ENCODE measurements around the gene GRIK1. TPM values are rescaled to one million over a fixed set of nuclear protein-coding genes. Genes with fewer than 3 reads are reported as not detected.

The GRIK1 gene
- total RNA-seq, 2 donors from 2014 or later, result not detected

DNA sequence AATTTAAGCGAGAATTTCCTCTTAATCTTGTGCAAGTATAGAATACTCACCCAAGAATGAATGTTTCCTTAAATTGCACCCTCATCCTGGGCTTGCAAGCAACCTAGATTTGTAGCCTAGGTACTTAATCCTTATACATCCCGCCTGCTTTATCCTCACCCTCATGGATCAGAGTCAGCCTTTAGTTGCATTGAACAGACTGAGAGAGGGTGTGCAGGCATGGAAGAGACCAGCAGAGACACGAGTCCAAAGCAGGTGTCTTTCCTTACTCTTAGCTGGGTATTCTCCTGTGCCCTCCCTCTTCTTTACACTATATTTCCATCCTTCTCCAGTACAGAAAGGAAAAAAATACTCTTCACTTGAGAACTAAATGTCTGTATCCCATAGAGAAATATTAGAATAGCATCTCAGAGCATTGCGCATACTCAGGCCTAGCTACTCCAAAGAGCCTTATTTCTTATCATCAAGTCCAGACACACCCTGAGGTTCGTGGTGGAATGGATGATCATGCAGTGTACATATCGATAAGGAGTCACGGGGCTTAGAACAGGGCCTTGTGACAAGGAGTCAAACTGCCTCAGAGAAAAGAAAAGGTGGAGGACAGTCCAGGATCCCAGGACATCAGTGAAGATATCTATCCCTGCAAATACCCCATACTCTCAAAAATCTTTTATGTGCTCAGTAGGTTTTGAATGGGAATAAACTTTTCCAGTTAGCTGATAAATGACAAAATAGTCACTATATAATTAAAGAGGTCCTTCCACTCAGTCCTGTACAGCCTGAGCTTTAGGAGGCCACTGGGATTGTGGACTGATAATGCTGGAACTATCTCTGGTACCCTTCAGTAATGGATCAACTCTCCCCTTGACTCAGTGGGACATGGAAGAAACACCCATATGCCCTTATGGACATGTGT is 297.9 kb downstream of the GRIK1 start:
- Mint-ChIP-seq H3K27me3 (no peaks in the 10 kb centered on the region), H3K27ac (no peak overlapping the region), H3K36me3 (ENCODE audit: low read depth) (no peaks in the 10 kb centered on the region), H3K4me1 (no peaks in the 10 kb centered on the region), H3K4me3 (no peak overlapping the region)
- no peak for DNase-seq
- ATAC-seq, result no peak
- no peaks in the 10 kb centered on the region for H3K9me3 ChIP-seq (ENCODE audit: control insufficient read depth, low read length, poor library complexity, severe bottlenecking)

DNA sequence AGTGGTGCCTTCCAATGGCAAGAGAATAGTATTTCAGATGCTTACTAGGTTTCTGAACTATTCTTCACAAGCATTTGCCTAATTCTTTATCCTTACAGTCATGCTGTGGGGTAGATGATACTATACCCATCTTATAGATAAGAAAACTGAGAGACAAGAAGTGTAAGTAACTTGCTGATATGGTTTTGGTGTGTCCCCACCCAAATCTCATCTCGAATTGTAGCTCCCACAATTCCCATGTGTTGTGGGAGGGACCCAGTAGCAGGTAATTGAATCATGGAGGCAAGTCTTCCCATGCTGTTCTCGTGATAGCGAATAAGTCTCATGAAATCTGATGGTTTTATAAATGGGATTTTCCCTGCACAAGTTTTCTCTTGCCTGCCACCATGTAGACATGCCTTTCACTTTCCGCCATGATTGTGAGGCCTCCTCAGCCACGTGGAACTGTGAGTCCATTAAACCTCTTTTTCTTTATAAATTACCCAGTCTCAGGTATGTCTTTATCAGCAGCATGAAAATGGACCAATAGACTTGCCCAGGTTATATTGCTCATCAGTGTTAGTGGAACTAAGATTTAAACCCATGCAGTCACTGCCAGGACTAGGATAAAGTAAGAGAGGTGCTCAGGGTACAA is 298.7 kb downstream of the GRIK1 start:
- Mint-ChIP-seq H3K27me3 (no peaks in the 10 kb centered on the region), H3K27ac (no peak overlapping the region), H3K36me3 (ENCODE audit: low read depth) (no peaks in the 10 kb centered on the region), H3K4me1 (no peaks in the 10 kb centered on the region), H3K4me3 (no peak overlapping the region)
- ATAC-seq (no peak), DNase-seq (no peak)
- H3K9me3 ChIP-seq (ENCODE audit: control insufficient read depth, low read length, poor library complexity, severe bottlenecking), result no peaks in the 10 kb centered on the region

DNA sequence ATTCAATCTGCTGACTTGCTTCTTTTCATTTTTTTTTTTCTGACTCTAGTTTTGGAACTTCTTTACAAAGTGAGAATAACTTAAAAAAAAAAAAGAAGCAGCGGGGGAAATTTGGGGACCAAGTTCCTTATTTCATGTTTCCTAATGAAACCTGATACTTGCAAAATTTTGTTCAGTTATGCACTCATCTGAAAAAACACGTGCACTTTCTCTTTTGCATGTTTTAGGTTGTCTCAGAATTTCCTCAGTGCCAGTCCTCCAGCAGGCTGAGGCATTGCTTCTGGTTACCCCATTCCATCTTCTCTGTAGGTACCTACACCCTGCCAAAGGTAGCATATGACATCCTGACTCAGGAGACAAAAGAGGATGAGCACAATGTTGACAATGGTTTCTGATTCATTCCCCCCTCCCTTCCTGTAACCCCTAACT is 299.7 kb downstream of the GRIK1 start:
- ATAC-seq (no peak), DNase-seq (no peak)
- Mint-ChIP-seq H3K4me1 (no peaks in the 10 kb centered on the region), H3K27me3 (no peaks in the 10 kb centered on the region), H3K27ac (no peak overlapping the region), H3K4me3 (no peak overlapping the region), H3K36me3 (ENCODE audit: low read depth) (no peaks in the 10 kb centered on the region)
- H3K9me3 ChIP-seq (ENCODE audit: control insufficient read depth, low read length, poor library complexity, severe bottlenecking), result no peaks in the 10 kb centered on the region

GRCh38 chr21:29639366-29640079 is 300.3 kb downstream of the GRIK1 start:
- DNase-seq (no peak), ATAC-seq (no peak)
- Mint-ChIP-seq H3K36me3 (ENCODE audit: low read depth) (no peaks in the 10 kb centered on the region), H3K4me3 (no peak overlapping the region), H3K27me3 (no peaks in the 10 kb centered on the region), H3K4me1 (no peaks in the 10 kb centered on the region), H3K27ac (no peak overlapping the region)
- no peaks in the 10 kb centered on the region for H3K9me3 ChIP-seq (ENCODE audit: control insufficient read depth, low read length, poor library complexity, severe bottlenecking)

- DNase-seq, result no peak
- Mint-ChIP-seq H3K27ac (no peak overlapping the region), H3K27me3 (no peaks in the 10 kb centered on the region), H3K36me3 (ENCODE audit: low read depth) (no peaks in the 10 kb centered on the region), H3K4me1 (no peaks in the 10 kb centered on the region), H3K4me3 (no peak overlapping the region)
- H3K9me3 ChIP-seq (ENCODE audit: control insufficient read depth, low read length, poor library complexity, severe bottlenecking), result no peaks in the 10 kb centered on the region
- ATAC-seq, result no peak
Measured at GRCh38 chr21:29638761-29639327, 301.0 kb downstream of the GRIK1 start.

GRCh38 chr21:29638138-29638537 is 301.7 kb downstream of the GRIK1 start:
- H3K4me1 Mint-ChIP-seq, result no peaks in the 10 kb centered on the region
- no peak overlapping the region for H3K4me3 Mint-ChIP-seq

DNA sequence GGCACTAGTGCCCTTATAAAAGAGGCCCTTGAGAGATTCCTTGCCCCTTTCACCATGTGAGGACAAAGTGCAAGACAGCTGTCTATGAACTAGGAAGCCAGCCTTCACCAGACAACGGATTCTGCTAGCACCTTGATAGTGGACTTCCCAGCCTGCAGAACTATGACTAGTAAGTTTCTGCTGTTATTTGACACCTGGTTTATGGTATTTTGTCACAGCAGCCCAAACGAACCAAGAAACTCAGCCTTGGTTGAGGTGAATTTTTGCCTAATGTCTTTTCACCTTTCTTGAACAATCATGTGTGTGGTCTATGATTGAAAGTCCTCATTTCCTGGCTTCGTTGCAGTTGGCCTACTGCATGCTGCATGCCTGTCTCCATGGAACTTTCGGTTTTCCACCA is 302.2 kb downstream of the GRIK1 start:
- ATAC-seq (no peak), DNase-seq (no peak)
- Mint-ChIP-seq H3K4me1 (no peaks in the 10 kb centered on the region), H3K4me3 (no peak overlapping the region), H3K27ac (no peak overlapping the region), H3K27me3 (no peaks in the 10 kb centered on the region), H3K36me3 (ENCODE audit: low read depth) (no peaks in the 10 kb centered on the region)
- H3K9me3 ChIP-seq (ENCODE audit: control insufficient read depth, low read length, poor library complexity, severe bottlenecking), result no peaks in the 10 kb centered on the region

More at GRCh38 chr21:29638138-29638537, 301.7 kb downstream of the GRIK1 start:
- H3K9me3 ChIP-seq (ENCODE audit: control insufficient read depth, low read length, poor library complexity, severe bottlenecking), result no peaks in the 10 kb centered on the region
- H3K36me3 Mint-ChIP-seq (ENCODE audit: low read depth), result no peaks in the 10 kb centered on the region
- no peak overlapping the region for H3K27ac Mint-ChIP-seq
- ATAC-seq, result no peak
- H3K27me3 Mint-ChIP-seq, result no peaks in the 10 kb centered on the region
- DNase-seq, result no peak

GRCh38 chr21:29637134-29637533 is 302.7 kb downstream of the GRIK1 start:
- no peak overlapping the region for H3K4me3 Mint-ChIP-seq
- no peaks in the 10 kb centered on the region for H3K27me3 Mint-ChIP-seq
- H3K4me1 Mint-ChIP-seq, result no peaks in the 10 kb centered on the region
- no peaks in the 10 kb centered on the region for H3K9me3 ChIP-seq (ENCODE audit: control insufficient read depth, low read length, poor library complexity, severe bottlenecking)
- no peaks in the 10 kb centered on the region for H3K36me3 Mint-ChIP-seq (ENCODE audit: low read depth)
- ATAC-seq, result no peak
- DNase-seq, result no peak
- no peak overlapping the region for H3K27ac Mint-ChIP-seq

GRCh38 chr21:29634418-29634817 is 305.4 kb downstream of the GRIK1 start:
- no peak for DNase-seq
- ATAC-seq, result no peak
- H3K27ac Mint-ChIP-seq, result no peak overlapping the region
- H3K27me3 Mint-ChIP-seq, result no peaks in the 10 kb centered on the region
- H3K4me3 Mint-ChIP-seq, result no peak overlapping the region
- H3K36me3 Mint-ChIP-seq (ENCODE audit: low read depth), result no peaks in the 10 kb centered on the region
- no peaks in the 10 kb centered on the region for H3K4me1 Mint-ChIP-seq
- H3K9me3 ChIP-seq (ENCODE audit: control insufficient read depth, low read length, poor library complexity, severe bottlenecking), result no peaks in the 10 kb centered on the region

GRCh38 chr21:29633756-29634155 is 306.0 kb downstream of the GRIK1 start:
- no peaks in the 10 kb centered on the region for H3K9me3 ChIP-seq (ENCODE audit: control insufficient read depth, low read length, poor library complexity, severe bottlenecking)
- ATAC-seq, result no peak
- Mint-ChIP-seq H3K4me3 (no peak overlapping the region), H3K36me3 (ENCODE audit: low read depth) (no peaks in the 10 kb centered on the region), H3K27ac (no peak overlapping the region), H3K27me3 (no peaks in the 10 kb centered on the region), H3K4me1 (no peaks in the 10 kb centered on the region)
- DNase-seq, result no peak

DNA sequence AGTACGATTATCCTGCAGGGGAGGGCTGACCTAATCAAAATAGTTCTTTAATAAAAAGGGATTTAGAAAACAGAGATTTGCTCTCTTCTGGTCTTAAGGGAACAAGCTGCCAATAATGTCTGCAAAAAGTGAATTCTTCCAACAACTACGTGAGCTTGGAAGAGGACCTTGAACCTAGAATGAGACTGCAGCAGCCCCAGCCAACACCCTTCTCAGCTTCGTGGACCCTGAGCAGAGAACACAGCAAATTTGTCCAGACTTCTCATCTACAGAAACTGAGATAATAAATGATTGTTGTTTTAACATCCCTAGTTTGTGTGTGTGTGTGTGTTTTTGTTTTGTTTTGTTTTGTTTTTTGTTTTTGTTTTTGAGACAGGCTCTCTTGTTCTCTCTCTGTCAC is 309.4 kb downstream of the GRIK1 start:
- no peaks in the 10 kb centered on the region for H3K9me3 ChIP-seq (ENCODE audit: control insufficient read depth, low read length, poor library complexity, severe bottlenecking)
- ATAC-seq (no peak), DNase-seq (no peak)
- no peak overlapping the region for H3K27ac Mint-ChIP-seq
- no peak overlapping the region for H3K4me3 Mint-ChIP-seq
- H3K27me3 Mint-ChIP-seq, result no peaks in the 10 kb centered on the region
- no peaks in the 10 kb centered on the region for H3K4me1 Mint-ChIP-seq
- no peaks in the 10 kb centered on the region for H3K36me3 Mint-ChIP-seq (ENCODE audit: low read depth)

DNA sequence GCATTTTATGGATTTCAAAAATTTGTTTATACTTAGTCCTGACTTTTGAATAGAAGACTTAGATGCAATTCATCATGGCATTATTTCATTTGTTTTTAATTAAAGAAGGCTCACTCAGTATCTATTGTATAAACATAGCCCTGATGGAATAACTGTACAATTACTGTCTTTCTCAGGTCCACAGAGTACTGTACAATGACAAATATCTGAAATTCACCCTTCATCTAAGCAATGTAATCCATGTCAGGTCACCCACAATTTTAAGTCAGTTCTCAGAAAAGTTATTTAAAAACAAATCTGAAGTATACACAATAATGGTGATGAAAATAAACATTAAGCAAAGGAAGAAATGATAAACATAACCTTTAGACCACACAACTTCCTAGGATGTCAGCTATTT is 311.9 kb downstream of the GRIK1 start:
- no peak overlapping the region for H3K27ac Mint-ChIP-seq
- H3K9me3 ChIP-seq (ENCODE audit: control insufficient read depth, low read length, poor library complexity, severe bottlenecking), result no peaks in the 10 kb centered on the region
- H3K4me1 Mint-ChIP-seq, result no peaks in the 10 kb centered on the region
- no peak for DNase-seq
- H3K36me3 Mint-ChIP-seq (ENCODE audit: low read depth), result no peaks in the 10 kb centered on the region
- no peaks in the 10 kb centered on the region for H3K27me3 Mint-ChIP-seq
- H3K4me3 Mint-ChIP-seq, result no peak overlapping the region
- ATAC-seq, result no peak

GRCh38 chr21:29626801-29627470 is 312.9 kb downstream of the GRIK1 start:
- no peak for ATAC-seq
- no peaks in the 10 kb centered on the region for H3K27me3 Mint-ChIP-seq
- H3K9me3 ChIP-seq (ENCODE audit: control insufficient read depth, low read length, poor library complexity, severe bottlenecking), result no peaks in the 10 kb centered on the region
- H3K4me3 Mint-ChIP-seq, result no peak overlapping the region
- no peak overlapping the region for H3K27ac Mint-ChIP-seq
- DNase-seq, result no peak
- H3K36me3 Mint-ChIP-seq (ENCODE audit: low read depth), result no peaks in the 10 kb centered on the region
- H3K4me1 Mint-ChIP-seq, result no peaks in the 10 kb centered on the region
